ENCODE measurements around the gene PHYHIPL. TPM values are rescaled to one million over a fixed set of nuclear protein-coding genes. Genes with fewer than 3 reads are reported as not detected.

The PHYHIPL gene
- total RNA-seq, 4 donors from 2014 or later, result 0.11 to 0.29 (median 0.13) TPM; not detected in 1

- WGBS, 2 donors, result 89% methylated on average over 3 of the region's 3 CpGs
These were observed 4.3 kb downstream of the PHYHIPL start for GRCh38 chr10:59180689-59181270.

DNA sequence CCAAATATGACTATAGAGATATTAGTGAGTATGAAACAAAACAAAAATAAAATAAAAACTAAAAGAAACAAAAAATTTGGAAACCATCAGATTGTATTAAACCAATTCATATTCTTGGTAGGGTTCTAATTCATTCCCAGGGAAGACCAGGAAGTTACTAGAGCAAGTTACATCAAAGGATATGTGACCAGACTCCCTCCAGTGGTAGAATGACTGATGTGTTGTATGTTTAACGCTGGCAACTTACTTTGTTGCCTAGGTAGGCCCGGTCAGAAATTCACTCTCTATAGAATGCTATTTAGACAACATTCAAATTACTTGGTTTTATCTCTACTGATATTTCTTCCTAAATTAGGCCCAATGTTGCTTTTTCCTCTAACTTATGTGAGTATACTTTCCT is 5.2 kb downstream of the PHYHIPL start:
- no peak overlapping the region for H3K27ac ChIP-seq
- intact Hi-C loops (cut with DNase I), result no loop called here
- no peak for DNase-seq
- H3K9me3 ChIP-seq, result no peaks in the 10 kb centered on the region
- H3K4me3 ChIP-seq (replicated peaks in 1 of 3), result no peak overlapping the region
- no peaks in the 10 kb centered on the region for H3K36me3 ChIP-seq
- peaks cover 0 to 6% of the 10 kb centered on the region in 2 donors for H3K4me1 ChIP-seq
- no peak for TF ChIP-seq POLR2A (IDR thresholded peaks at IDR 0.05)
- TF ChIP-seq, protein P1, sequence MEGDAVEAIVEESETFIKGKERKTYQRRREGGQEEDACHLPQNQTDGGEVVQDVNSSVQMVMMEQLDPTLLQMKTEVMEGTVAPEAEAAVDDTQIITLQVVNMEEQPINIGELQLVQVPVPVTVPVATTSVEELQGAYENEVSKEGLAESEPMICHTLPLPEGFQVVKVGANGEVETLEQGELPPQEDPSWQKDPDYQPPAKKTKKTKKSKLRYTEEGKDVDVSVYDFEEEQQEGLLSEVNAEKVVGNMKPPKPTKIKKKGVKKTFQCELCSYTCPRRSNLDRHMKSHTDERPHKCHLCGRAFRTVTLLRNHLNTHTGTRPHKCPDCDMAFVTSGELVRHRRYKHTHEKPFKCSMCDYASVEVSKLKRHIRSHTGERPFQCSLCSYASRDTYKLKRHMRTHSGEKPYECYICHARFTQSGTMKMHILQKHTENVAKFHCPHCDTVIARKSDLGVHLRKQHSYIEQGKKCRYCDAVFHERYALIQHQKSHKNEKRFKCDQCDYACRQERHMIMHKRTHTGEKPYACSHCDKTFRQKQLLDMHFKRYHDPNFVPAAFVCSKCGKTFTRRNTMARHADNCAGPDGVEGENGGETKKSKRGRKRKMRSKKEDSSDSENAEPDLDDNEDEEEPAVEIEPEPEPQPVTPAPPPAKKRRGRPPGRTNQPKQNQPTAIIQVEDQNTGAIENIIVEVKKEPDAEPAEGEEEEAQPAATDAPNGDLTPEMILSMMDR (IDR thresholded peaks at IDR 0.05), result peak in 4 of 6 experiments; percentile 15 to 35 (median 26)
- 10 to 13% methylated on average over 2 of the region's 2 CpGs for WGBS, 2 donors
- H3K27me3 ChIP-seq, result no peaks in the 10 kb centered on the region

More at GRCh38 chr10:59180689-59181270, 4.3 kb downstream of the PHYHIPL start:
- Histone ChIP-seq H3K9me3 (no peaks in the 10 kb centered on the region), H3K4me1 (peaks cover 0 to 14% of the 10 kb centered on the region in 2 donors), H3K27ac (no peak overlapping the region), H3K4me3 (replicated peaks in 1 of 3) (no peak overlapping the region), H3K27me3 (peaks cover 3% of the 10 kb centered on the region), H3K36me3 (no peaks in the 10 kb centered on the region)
- no peak for DNase-seq
- intact Hi-C loops (cut with DNase I), result no loop called here
- TF ChIP-seq, protein P1 (IDR thresholded peaks at IDR 0.05), result no peak
- no peak for TF ChIP-seq POLR2A (IDR thresholded peaks at IDR 0.05)

GRCh38 chr10:59190332-59190731 is 13.9 kb downstream of the PHYHIPL start:
- intact Hi-C loops (cut with DNase I), result no loop called here
- H3K9me3 ChIP-seq, result no peaks in the 10 kb centered on the region
- TF ChIP-seq, protein P1 (IDR thresholded peaks at IDR 0.05), result no peak
- no peak for TF ChIP-seq POLR2A (IDR thresholded peaks at IDR 0.05)
- H3K4me3 ChIP-seq (replicated peaks in 1 of 3), result no peak overlapping the region
- 91 to 96% methylated on average over 1 of the region's 1 CpG for WGBS, 2 donors
- DNase-seq, result no peak
- H3K36me3 ChIP-seq, result no peaks in the 10 kb centered on the region
- H3K4me1 ChIP-seq, result no peaks in the 10 kb centered on the region
- H3K27me3 ChIP-seq, result no peaks in the 10 kb centered on the region
- H3K27ac ChIP-seq, result no peak overlapping the region

GRCh38 chr10:59206204-59206720 is 29.8 kb downstream of the PHYHIPL start:
- Histone ChIP-seq H3K4me1 (no peaks in the 10 kb centered on the region), H3K27ac (no peak overlapping the region), H3K9me3 (no peaks in the 10 kb centered on the region), H3K27me3 (no peaks in the 10 kb centered on the region), H3K36me3 (no peaks in the 10 kb centered on the region), H3K4me3 (replicated peaks in 1 of 3) (no peak overlapping the region)
- no peak for DNase-seq
- intact Hi-C loops (cut with DNase I), result no loop called here
- 65 to 71% methylated on average over 5 of the region's 5 CpGs for WGBS, 2 donors
- TF ChIP-seq POLR2A (IDR thresholded peaks at IDR 0.05), result no peak
- TF ChIP-seq, protein P1 (IDR thresholded peaks at IDR 0.05), result no peak

DNA sequence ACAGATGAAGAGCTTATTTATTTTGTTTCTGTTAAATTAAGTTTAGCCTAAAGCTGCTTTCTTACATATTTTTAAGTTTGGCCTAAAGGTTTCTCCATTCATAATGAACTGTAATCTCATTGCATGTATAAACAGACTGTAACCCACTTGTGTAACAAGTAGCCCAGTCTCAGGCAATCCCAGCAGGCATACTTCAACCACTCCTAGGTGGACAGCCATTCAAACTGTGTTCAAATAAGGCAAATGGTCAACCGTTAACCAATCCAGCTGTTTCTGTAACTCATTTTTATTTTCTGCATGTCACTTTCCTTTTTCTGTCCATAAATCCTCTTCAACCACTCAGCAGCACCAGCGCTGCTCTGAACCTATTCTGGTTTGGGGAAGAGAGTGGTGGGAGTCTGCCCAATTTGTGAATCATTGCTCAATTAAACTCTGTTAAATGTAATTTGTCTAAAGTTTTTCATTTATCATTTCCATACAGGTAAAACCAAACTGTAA is 35.9 kb downstream of the PHYHIPL start:
- no peak overlapping the region for H3K27ac ChIP-seq
- intact Hi-C loops (cut with DNase I), result no loop called here
- H3K4me3 ChIP-seq (replicated peaks in 1 of 3), result no peak overlapping the region
- H3K4me1 ChIP-seq, result no peaks in the 10 kb centered on the region
- DNase-seq, result no peak
- no peaks in the 10 kb centered on the region for H3K36me3 ChIP-seq
- H3K27me3 ChIP-seq, result no peaks in the 10 kb centered on the region
- no peak for TF ChIP-seq POLR2A (IDR thresholded peaks at IDR 0.05)
- TF ChIP-seq, protein P1 (IDR thresholded peaks at IDR 0.05), result no peak
- no peaks in the 10 kb centered on the region for H3K9me3 ChIP-seq
- WGBS, 2 donors, result 79 to 90% methylated on average over 2 of the region's 2 CpGs

Data from thyroid gland (tissue), 4 donors.